NCI-H2081 (cell line): ENCODE data around the gene CPAMD8.

ENCODE experiments used
- DNase-seq, 2 experiments: peaks; one replicate each; lab custom pipeline; 2025; lab: John Stamatoyannopoulos, UW

Gene CPAMD8

DNA sequence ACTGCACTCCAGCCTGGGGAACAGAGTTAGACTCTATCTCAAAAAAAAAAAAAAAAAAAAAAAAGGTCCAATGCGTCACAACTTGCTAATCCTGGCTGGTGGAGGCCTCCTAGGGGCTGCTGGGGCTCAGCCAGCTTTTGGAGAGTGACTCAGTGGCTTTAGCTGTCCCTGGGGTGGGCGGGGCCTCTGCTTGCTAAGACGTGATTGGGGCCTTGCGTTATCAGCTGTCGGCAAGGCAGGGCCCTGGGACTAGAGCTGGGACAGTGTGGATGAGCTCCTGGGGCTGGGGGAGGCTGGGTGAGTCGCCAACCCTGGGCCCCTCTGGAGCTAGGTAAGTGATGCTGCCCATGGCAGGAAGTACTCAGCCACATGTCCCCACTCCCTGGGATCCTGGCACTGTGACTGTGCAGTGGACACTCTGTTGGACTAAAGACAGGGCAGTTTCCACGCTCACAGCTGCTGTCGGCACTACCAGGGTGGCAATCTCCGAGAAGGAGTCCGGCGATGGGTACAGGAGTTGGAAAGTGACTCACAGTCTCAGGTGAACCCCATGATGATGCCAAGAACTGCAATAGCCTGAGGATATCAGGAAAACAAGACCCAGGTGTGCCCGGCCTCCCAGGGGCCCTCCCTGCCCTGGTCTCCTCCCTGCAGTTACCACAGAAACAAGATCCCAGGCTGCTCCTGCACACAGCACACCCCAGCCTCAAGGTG is 105.6 kb downstream of the CPAMD8 start:
- DNase-seq: no peak

DNA sequence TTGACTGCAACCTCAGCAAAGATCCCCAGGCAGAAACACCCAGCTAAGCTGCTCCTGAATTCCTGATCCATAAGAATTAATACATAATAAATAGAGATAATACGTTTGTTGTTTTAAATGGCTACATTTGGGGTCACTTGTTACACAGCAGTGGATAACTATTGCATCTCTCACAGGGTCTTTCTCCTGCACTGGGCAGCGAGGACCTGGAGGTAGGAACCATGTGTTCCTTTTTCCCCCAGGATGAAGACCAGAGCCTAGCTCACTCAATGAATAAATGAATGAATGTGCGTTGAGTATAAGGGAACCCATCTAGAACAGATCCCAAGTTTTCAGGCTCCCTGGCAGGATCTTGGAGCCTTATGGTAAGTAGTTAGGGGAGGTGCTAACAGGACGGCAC is 107.1 kb downstream of the CPAMD8 start:
- DNase-seq: no peak

DNA sequence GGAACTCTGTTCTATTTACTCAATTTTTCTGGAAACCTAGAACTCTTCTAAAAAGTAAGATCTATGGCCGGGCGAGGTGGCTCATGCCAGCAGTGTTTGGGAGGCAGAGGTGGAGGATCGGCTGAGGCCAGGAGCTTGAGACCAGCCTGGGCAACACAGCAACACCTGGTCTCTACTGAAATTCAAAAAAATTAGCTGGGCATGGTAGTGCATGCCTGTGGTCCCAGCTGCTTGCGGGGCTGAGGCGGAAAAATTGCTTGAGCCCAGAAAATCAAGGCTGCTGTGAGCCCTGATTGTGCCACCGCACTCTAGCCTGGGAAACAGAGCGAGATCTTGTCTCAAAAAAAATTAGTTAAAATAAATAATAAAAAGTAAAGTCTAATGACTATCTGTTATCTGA is 109.2 kb downstream of the CPAMD8 start:
- DNase-seq: no peak

DNA sequence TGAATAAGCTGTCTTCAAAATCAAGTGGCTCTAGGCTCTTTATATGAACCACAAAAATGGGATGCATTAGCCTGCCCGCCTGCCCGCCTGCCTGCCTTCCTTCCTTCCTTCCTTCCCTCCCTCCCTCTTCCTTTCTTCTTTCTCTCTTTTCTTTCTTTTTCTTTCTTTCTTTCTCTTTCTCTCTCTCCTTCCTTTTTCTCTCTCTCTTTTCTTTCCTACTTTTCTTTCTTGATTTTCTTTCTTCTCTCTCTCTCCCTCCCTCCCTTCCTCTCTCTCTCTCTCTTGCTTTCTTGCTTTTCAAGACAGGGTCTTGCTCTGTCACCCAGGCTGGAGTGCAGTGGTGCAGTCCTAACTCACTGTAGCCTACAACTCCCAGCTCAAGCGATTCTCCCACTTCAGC is 110.9 kb downstream of the CPAMD8 start:
- DNase-seq: no peak

DNA sequence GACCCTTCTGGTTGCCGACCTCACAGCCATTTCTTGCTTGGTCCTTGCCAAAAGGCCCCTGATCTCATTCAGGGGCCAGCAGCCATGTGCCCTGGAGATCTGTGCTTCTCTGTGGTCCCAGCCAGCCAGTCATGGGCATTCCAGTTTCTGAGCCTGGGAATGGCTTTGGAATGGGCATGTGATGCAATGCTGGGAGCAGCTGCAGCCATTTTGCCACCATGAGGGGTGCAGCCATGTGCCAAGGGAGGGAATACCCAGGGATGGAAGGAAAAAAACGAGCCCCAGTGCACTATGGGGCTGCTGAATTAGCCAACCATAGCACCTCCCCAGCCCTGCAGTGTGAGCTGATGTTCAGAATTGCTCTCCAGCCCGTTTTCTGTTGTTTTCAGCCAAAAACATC is 111.5 kb downstream of the CPAMD8 start:
- DNase-seq: no peak

DNA sequence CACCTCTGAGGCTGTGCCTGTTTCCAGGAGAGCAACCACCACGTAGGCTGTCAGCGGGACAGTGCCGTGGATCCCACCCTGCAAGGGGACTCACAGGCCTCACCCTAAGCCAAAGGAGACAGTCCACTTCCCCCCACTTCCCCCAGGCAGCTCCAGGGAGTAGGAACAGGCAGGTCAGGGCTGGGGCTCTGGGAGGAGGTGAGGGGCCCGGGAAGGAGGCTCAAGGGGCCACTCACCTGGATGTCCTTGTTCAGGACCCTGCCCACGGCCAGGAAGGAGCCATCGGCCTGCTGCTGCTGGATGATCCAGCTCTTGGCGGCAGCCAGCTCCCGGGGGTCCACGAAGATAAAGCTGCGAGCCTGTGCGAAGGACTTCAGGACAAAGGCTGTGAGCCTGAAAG is 112.2 kb downstream of the CPAMD8 start:
- DNase-seq: no peak

DNA sequence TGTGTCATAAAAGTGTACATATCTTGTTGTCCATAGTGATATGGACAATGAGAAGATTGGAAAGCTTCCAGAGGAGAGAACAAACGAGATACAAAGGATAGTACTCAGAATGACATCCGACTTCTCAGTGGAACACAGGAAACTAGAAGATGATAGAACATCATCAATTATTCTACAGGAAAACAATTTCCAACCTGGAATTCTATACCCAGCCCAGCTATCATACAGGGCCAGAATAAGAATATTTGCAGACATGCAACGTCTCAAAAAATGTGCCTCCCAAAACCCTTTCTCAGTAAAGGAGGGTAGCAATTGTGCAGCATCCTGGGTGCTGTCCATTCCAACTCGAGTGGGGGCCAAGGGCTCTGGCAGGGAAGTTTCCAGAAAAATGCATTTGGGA is 113.8 kb downstream of the CPAMD8 start:
- no peak for DNase-seq

DNA sequence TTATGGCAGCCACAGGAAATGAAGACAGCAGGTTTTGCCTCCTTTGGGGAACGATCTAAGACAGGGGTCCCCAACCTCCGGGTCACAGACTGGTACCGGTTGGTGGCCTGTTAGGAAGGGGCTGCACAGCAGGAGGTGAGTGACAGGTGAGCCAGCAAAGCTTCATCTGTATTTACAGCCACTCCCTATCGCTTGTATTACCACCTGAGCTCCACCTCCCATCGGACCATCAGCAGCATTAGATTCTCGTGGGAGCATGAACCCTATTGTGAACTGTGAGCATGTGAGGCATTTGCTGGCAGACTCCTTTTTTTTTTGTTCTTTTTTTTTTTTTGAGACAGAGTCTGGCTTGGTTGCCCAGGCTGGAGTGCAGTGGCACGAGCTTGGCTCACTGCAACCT is 115.6 kb downstream of the CPAMD8 start:
- DNase-seq: no peak

DNA sequence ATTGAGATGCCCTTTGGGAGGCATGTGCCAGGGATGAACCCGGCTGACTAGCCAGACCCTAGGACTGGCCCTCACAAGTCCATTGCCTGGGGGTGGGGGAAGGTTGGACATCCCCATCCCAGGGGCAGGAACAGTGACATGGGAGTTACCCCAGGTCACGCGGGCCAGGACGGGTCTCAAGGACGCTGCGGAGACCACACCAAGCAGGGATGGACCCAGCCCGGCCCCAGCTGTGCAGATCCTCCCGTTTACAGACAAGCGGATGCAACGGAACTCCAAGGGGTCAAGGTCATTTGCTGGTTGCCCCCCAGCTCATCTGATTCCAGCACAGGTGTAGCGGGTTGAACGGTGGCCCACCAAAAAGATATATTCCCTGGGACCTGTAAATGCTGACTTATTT is 117.9 kb downstream of the CPAMD8 start:
- DNase-seq: no peak

DNA sequence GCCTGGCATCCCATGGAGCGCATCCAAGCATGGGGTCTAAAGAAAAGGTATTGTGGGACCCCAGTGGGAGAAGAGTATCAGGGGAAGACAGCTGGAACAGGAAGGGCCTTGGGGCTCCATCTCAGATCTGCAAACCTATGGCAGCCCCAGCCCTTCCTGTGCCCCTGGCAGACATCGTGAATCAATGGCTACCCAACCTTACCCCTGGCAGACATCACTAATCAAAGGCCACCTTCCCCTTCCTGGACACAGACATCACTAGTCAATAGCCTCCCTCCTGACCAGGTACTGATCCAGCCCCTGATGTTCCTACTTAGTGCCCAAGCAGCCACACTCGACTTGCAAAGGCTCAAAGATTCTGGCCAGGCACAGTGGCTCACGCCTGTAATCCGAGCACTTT is 122.0 kb downstream of the CPAMD8 start:
- DNase-seq: no peak

DNA sequence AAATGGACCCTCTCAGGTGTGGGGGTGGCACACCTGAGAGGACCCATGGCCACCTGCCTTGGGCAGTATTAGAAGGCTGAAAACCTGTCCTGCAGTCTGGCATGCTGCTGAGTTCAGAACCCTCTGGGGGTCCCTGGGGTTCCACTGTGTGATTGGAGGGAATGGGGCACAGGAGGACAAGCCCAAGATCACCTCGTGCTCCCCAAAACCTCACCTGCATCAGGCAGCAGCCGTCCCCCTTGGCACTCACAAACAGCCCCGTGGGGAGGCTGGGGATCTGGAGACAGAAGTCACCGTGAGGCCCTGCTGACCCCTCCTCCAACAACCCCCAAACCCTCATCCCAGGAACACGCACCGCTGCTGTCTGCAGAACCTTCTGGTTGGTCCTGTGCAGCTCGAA is 123.3 kb downstream of the CPAMD8 start:
- DNase-seq: no peak

DNA sequence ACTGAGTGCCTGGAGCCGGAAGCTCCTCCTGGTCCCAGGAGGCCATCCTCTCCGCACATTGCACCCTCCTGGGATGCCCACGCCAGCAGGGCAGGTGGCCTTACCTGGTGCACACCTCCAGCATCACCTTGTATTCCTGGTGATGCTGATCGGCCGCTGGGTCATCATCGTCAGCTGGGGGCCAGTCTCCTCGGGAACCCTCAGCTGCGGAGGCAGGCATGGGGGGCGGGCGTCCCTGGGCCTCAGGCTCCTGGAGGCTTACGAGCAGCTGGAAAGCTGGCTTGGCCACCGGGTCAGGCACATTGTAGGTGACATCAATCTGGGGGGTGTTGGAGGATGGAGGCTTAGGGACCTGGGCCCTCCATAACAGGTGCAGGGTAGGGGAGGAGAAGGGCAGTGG is 124.1 kb downstream of the CPAMD8 start:
- DNase-seq: no peak

DNA sequence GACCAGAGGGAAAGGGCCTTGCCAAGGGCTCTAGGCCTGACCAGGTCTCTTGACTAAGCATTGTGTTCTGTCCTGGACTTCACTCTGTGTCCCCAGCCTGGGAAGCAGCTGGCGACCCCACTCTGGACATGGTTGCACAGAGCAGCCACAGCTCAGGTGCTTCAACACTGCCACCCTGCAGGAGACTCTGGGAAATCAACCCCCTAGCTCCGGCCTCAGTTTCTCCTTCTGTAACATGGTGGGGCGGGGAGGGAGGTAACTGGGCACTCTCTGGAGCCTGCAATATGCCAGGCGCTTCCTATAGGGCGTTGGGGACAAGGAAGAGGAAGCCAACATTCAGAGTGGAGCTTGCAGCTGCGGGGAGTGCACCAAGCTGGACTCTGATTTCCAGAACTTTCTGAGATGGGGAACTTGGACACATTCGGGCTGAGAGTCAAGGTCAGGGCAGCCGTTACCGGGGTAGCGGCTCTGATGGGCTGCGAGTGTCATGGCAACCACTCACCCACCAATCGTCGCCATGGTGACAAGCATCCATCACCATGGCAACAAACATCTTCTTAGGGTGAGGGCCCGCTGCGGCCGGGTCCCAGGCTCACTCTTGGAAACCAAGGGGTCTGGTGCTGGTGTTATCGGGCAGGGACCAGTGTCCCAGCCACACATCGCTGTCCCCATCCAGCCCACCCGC is 125.0 kb downstream of the CPAMD8 start:
- no peak for DNase-seq

DNA sequence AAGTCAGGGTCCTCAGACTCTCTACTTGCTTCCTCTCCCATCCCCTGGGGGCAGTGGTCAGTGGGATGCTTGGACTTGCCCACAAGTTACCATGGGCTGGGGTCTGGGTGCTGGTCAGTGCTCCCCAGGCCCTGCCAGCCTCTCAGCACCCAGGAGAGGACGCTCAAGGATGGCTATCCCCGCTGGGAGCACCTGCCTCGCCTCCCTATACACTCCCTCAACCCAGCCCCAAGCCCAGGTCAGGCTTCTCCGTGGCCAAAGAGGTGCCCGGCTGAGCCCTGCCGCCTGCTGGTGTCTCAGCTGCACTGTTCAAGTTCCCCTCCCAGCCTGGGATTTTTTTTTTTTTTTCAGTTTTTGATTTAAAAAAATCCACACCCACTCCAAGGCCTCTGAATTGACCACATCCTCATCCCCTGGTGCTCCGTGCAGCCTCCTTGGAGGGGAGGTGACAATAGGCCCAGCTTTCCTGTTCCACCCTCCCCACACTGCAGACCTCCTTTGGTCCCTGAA is 127.0 kb downstream of the CPAMD8 start:
- DNase-seq: no peak

DNA sequence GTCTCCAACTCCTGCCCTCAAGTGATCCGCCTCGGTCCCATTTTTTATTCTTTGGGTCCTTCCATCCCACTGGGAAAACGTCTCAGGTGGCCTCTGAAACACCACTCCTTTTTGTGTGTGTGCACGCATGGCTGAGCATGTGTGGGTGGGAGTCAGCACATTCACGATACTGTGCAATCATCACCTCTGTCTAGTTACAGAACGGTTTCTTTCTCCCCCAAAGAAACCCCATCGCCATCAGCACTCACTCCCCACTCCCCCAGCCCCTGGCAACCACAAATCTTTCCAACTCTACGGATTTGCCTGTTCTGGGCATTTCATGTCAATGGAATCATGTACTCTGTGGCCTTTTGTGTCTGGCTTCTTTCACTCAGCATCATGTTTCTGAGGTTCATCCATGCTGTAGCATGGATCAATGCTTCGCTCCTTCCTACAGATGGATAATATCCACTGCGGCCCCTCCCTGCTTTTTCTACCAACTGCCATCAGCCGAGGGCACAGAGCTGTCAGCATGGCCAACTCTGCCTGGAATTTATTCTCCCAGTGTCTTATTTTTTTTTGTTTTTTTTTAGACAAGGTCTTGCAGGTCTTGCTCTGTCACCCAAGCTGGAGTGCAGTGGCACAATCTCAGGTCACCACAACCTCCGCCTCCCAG is 128.1 kb downstream of the CPAMD8 start:
- no peak for DNase-seq

DNA sequence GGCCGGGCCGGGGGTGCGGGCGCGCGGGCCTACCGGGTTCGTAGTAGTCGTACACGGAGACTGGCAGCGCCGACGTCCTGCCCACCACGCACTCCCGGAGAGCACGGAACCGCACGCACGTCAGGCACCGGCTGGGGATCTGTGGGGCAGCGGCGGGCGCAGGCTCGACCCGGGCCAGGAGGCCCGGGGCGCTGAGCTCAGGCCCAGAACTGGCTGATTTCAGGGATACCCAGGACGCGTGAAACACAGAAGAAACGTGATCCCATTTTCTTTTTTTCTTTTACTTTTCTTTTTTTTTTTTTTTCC is 128.8 kb downstream of the CPAMD8 start:
- DNase-seq: no peak

DNA sequence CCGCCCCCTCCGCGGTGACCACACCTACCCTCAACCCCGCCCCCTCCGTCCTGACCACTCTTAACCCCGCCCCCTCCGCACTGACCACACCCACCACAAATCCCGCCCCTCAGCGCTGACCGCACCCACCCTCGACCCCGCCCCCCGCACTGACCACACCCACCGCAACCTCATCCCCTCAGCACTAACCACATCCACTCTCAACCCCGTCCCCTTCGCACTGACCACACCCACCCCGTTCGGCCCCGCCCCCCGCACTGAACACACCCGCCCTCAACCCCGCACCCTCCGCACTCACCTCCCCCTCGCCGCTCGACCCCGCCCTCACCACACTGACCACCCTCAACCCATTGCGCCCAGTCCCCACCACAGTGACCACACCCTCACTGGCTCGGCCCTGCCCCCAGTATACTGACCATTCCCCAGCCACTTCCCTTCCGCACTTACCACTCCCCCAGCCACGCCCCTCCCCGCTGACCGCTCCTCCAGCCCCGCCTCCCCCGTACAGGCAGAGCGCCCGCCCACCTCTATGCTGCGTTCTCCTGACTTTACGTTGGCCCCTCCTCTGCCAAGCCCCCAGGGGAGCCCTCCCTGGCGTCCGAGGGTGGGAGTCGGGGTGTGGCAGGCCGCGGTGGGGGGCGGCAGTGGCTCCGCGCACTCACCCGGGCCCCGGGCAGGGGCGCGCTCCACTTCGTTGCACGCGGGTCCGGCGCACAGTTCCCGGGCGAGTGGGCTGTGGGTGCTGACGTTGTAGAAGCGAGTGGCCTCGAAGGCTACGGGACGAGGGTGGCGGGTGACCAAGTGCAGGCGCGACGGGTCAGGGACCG is 129.4 kb downstream of the CPAMD8 start:
- DNase-seq: peak in 1 of 2 experiments; percentile 2

DNA sequence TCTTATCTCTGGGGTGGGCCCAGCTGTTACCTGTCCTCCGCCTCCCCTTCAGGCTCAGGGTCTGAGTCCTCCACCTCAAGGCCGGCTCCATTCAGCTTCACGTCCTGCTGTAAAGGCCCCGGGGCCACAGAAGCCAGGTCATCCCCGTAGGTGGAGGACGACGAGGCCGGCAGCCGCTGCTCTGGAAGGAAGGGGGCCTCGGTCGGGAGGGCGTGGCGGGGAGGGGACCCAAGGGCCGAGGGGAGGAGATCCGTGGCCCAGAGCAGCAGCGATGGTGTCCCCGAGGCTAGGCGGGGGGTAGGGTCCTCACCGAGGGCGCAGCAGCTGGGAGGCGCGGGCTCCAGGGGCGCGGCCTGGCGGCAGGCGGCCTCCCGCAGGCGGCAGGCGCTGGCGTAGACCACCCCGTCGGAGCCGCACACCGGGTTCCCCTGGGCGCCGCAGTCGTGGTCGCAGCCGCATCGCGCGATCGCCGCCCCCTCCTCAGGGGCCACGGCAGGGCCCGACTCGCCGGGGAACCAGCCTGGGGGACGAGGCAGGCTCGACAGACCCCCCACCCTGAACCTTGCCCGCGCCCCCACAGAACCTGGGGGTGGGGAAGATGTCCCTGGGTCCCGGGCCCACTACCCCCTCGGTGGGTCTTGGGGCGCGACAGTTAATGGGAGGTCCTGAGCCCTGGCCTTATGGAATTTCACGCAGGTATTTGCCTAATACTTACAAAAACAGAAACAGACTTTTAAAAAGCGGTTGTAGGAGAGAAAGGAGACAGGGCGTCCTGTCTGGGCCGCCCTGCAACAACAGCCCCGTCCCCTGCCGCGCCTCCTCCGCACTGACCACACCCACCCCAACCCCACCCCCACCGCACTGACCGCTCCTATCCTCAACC is 130.2 kb downstream of the CPAMD8 start:
- no peak for DNase-seq

DNA sequence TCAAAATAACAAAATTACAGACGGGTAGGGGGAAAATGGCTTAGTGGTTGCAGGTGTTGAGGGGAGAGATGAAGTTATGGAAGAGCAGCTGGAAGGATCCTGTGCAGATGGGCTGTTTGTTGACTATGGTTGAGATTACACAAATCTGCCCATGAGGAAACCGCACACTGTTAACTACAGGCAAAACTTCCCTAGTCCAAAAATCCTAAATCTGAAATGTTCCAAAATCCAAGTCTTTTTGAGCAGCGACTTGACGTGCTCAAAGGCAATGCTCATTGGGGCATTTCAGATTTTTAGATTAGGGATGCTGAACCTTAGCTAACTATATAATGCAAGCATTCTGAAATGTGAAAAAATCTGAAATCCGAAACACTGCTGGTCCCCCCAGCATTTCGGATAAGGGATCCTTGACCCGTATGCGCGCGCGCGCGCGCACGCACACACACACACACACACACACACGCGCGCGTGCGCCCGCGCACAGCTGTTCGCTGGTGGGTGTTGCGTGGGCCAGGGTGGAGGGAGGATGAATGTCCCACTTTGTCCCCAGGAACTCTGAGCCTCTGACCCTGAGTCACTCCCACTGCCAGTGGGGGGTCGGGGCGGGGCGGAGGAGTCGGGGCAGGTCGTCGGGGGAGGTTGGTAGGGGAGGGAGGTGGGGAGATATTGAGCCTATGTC is 131.0 kb downstream of the CPAMD8 start:
- no peak for DNase-seq

DNA sequence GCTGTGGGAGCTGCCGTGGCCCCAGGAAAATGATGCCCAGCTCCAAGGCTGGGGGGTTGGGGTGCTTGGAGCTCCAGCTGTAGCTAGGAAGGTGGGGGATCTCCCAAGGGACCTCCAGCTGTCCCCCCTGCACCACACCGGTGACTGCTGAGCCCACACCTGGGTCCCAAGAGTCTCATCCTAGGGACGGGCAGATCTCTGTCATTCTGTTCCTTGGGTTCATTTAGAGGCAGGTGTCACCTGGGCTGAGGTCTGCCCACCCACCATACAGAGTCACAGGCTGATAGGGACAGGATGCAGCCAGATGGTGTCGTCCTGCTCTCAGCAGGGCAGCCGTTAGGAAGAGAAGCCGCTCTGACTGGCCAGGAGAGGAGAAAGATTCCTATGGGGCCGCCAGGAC is 132.5 kb downstream of the CPAMD8 start:
- no peak for DNase-seq

DNA sequence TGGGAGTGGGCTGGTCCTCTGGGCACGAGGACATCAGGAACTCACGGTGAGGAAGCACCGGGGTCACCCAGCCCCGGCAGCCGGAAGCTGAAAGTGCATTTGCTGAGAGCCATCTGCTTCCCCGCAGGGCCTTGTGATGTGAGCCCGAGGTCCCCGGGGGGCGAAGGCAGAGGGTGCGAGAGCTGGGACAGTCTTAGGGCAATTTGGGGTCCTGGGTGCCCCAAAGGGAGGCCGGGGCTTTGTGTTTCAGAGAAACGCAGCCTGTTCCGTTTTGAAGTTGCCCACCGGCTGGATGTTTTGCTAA is 133.0 kb downstream of the CPAMD8 start:
- DNase-seq: no peak
